ENCODE measurements around the gene SLC25A5.

- TF ChIP-seq CTCF (IDR thresholded peaks at IDR 0.05) (no peak), EZH2phosphoT487 (IDR thresholded peaks at IDR 0.05) (no peak), EZH2 (IDR thresholded peaks at IDR 0.05) (no peak)
Observed at GRCh38 chrX:119427795-119428185, 40.5 kb upstream of the SLC25A5 start.
